Heart left ventricle (tissue), 16 donors: ENCODE measurements around the gene CCNT1. TPM values are rescaled to one million over a fixed set of nuclear protein-coding genes. Genes with fewer than 3 reads are reported as not detected.

ENCODE experiments used
- ATAC-seq, 4 donors: fragments of 200-7000 bp; cut with Tn5 transposase; one replicate each; pipeline ENCODE4 v1.9.1; 2020 to 2022; ENCODE audit warnings: moderate library complexity in 4 of 4, mild to moderate bottlenecking in 3 of 4, moderate number of reproducible peaks in 1 of 4
- DNase-seq, 5 donors: peaks; one replicate each; pipeline ENCODE4 v3.0.0-alpha.2; 2020
- H3K27ac ChIP-seq, 12 donors: fragments of 200-600 bp; sonication (generic) in 4 of 12; one replicate each; pipeline versions ENCODE4 v1.5.0 to v1.8.0; 2016 to 2022; ENCODE audit warnings: mild to moderate bottlenecking in 2 of 12
- H3K27me3 ChIP-seq, 9 donors: fragments of 200-600 bp; sonication (generic) in 2 of 9; one replicate each; pipeline versions ENCODE4 v1.5.1 to v1.8.0; 2016 to 2022; ENCODE audit warnings: mild to moderate bottlenecking in 3 of 9
- H3K36me3 ChIP-seq, 9 donors: fragments of 200-600 bp; sonication (generic) in 2 of 9; one replicate each; pipeline versions ENCODE4 v1.5.0 to v1.8.0; 2018 to 2022; ENCODE audit warnings: mild to moderate bottlenecking in 2 of 9
- H3K4me1 ChIP-seq, 12 donors: fragments of 200-600 bp; sonication (generic) in 4 of 12; one replicate each; pipeline versions ENCODE4 v1.5.0 to v1.8.0; 2016 to 2022; ENCODE audit warnings: mild to moderate bottlenecking in 3 of 12
- H3K4me3 ChIP-seq, 12 donors: fragments of 200-600 bp; sonication (generic) in 4 of 12; one replicate each; pipeline versions ENCODE4 v1.5.0 to v1.8.0; 2017 to 2022; ENCODE audit warnings: mild to moderate bottlenecking in 9 of 12, moderate library complexity in 4 of 12
- H3K9me3 ChIP-seq, 12 donors: fragments of 200-600 bp; sonication (generic) in 4 of 12; one replicate each; pipeline versions ENCODE4 v1.5.0 to v1.8.0; 2016 to 2022; ENCODE audit warnings: mild to moderate bottlenecking in 1 of 12
- CTCF ChIP-seq, 12 donors: fragments of 200-600 bp; sonication (generic) in 4 of 12; IDR thresholded peaks; one replicate each; pipeline versions ENCODE4 v1.5.0 to v1.8.0; 2018 to 2022; ENCODE audit warnings: antibody characterized with exemption in 12 of 12, mild to moderate bottlenecking in 5 of 12
- POLR2A ChIP-seq, 2 donors: fragments of 450-650 bp; IDR thresholded peaks; one replicate each; pipeline ENCODE4 v1.6.1; 2017; ENCODE audit warnings: antibody characterized with exemption in 2 of 2, mild to moderate bottlenecking in 2 of 2, moderate library complexity in 2 of 2
- WGBS, 4 donors: extraction: QIAGEN DNeasy Blood & Tissue Kit in 2 of 4; methylation state at CpG; one replicate each; pipeline versions ENCODE4 v1.1.5 to v1.1.7; 2013 to 2018; 5-methylcytosine and 5-hydroxymethylcytosine counted together
- intact Hi-C, 10 donors: fragments of 100-400 bp; cut with DNase I; formaldehyde crosslinking; loops; one replicate each; pipeline versions ENCODE4 v1.11.1 to v1.14.2; 2022
- polyA plus RNA-seq, 2 donors: library from polyadenylated mRNA; stranded (reverse); fragments of 200-250 nt; gene quantifications; one replicate each; pipeline ENCODE4 v1.2.3, GENCODE V29; 2013
- total RNA-seq, 9 donors: library from RNA; depleted of rRNA in 2 of 9; stranded (reverse); fragments of >200 nt in 2 of 9; fragmentation: NEBNext Ultra II Directional in 3 of 9; extraction: Animal tissue kit (Norgen Biotek cat#: 25700) in 3 of 9; gene quantifications; one replicate each; pipeline versions ENCODE4 v1.1.0 to v1.2.4, GENCODE V29; 2016 to 2023
- donor health status: ischemic (EF 13 %, LVEDD 7.1; RV severe dilation, severe dysfunction).
- donor health status: healthy with polysubstance abuse.
- donor health status: DM: no; HTN: yes; CAD: no.
- donor health status: DM: no; HTN: no; CAD: no.
- donor health status: ischemic (EF 25% LVEDD 6.9; RV normal size, moderate dysfunction).
- donor health status: ischemic (EF 25% LVEDD 5.7; RV mildly dilated, moderate dysfunction).
- donor health status: healthy.
- donor health status: DM: yes; HTN: yes; CAD: no.
- donor health status: ischemic (EF 35%, LVEDD 5.7; RV mildly dilated, moderate dysfunction).
- donor health status: nonischemic (EF 11% LVEDD 7.7; RV severe dilation, severe dysfunction).
- donor health status: DM: yes; HTN: yes; CAD: no.
- donor health status: PGD.
- donor health status: ischemic (EF 29% LVEDD 5.4; RV normal size, mild dysfunction).
- donor health status: nonischemic (EF 23%, LVEDD 6.1; RV moderate dilation, normal function).

Gene CCNT1
- total and polyA plus RNA-seq, 11 donors, result 2.4 to 29.7 (median 16.6) TPM

DNA sequence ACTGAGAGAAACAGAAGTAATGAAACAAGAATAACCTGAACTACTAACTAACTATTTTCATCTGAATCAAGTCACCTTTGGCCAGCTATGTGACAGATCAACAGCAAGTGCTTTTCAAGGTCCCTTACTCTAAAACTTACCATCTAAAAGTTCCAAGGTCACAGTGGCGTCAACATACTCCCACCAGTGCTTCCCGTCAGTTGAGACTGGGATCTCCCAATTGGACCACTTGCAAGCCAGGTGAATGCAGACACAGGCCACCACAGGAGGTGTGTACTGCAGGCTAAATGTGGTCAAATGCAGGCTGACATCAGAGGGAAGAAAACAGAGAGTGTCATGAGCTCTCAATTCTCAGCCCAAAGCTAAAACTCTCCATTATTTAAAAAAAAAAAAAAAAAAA, 20.6 kb downstream of the CCNT1 start:
- 95 to 98% (median 96%) methylated on average over 2 of the region's 2 CpGs for WGBS, 4 donors
- intact Hi-C loops, result no loop called here
- Histone ChIP-seq H3K9me3 (no peaks in the 10 kb centered on the region), H3K27ac (no peak overlapping the region), H3K4me3 (no peak overlapping the region), H3K4me1 (peaks cover 0 to 19% (median 12%) of the 10 kb centered on the region in 12 donors), H3K36me3 (peaks cover 0 to 99% (median 95%) of the 10 kb centered on the region in 9 donors), H3K27me3 (no peaks in the 10 kb centered on the region)
- DNase-seq (no peak), ATAC-seq (no peak)
- TF ChIP-seq CTCF (IDR thresholded peaks at IDR 0.05) (no peak), POLR2A (IDR thresholded peaks at IDR 0.05) (no peak)

DNA sequence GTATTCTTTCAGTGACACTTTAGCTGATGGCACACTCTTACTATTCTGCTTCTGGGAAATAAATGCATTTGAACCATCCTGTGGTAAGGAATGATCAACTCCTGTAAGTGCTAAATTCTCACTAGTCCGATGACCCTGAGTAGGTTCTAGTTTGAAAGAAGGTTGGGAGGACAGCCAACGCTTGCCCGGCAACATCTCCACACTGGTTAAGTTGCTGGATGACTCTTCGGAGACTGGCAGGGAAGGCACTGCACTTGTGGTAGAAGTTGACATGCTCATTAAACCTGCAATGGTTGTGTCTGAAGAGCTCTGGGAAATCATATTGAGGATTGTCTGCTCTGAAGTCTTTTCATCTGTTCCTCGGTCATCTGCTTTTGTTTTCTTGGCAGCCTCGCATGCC, 22.5 kb downstream of the CCNT1 start:
- ATAC-seq, result no peak
- no peak for DNase-seq
- TF ChIP-seq POLR2A (IDR thresholded peaks at IDR 0.05), result no peak

GRCh38 chr12:48693572-48693971, 22.9 kb downstream of the CCNT1 start:
- Histone ChIP-seq H3K36me3 (peaks cover 0 to 99% (median 80%) of the 10 kb centered on the region in 9 donors), H3K4me1 (peaks cover 0 to 29% (median 14%) of the 10 kb centered on the region in 12 donors), H3K27me3 (no peaks in the 10 kb centered on the region), H3K9me3 (no peaks in the 10 kb centered on the region), H3K27ac (no peak overlapping the region), H3K4me3 (no peak overlapping the region)
- TF ChIP-seq POLR2A (IDR thresholded peaks at IDR 0.05) (no peak), CTCF (IDR thresholded peaks at IDR 0.05) (no peak)
- no peak for DNase-seq
- no peak for ATAC-seq
- 84 to 92% (median 88%) methylated on average over 6 of the region's 6 CpGs for WGBS, 4 donors
- intact Hi-C loops, result no loop called here

More for the DNA sequence above, 22.5 kb downstream of the CCNT1 start:
- Histone ChIP-seq H3K36me3 (peaks cover 0 to 99% (median 80%) of the 10 kb centered on the region in 9 donors), H3K27me3 (no peaks in the 10 kb centered on the region), H3K9me3 (no peaks in the 10 kb centered on the region), H3K4me1 (peaks cover 0 to 29% (median 14%) of the 10 kb centered on the region in 12 donors), H3K27ac (no peak overlapping the region), H3K4me3 (no peak overlapping the region)
- intact Hi-C loops, result no loop called here
- WGBS, 4 donors, result 83 to 92% (median 89%) methylated on average over 6 of the region's 6 CpGs

GRCh38 chr12:48691826-48692487, 24.6 kb downstream of the CCNT1 start:
- no peaks in the 10 kb centered on the region for H3K27me3 ChIP-seq
- DNase-seq (no peak), ATAC-seq (peak in 1 of 4 donors; percentile 47)
- 43 to 54% (median 49%) methylated on average over 2 of the region's 2 CpGs for WGBS, 4 donors
- peaks cover 0 to 95% (median 75%) of the 10 kb centered on the region in 9 donors for H3K36me3 ChIP-seq
- TF ChIP-seq CTCF (IDR thresholded peaks at IDR 0.05), result no peak
- TF ChIP-seq POLR2A (IDR thresholded peaks at IDR 0.05), result no peak
- H3K4me1 ChIP-seq, result peaks cover 0 to 29% (median 14%) of the 10 kb centered on the region in 12 donors
- peak overlapping the region in 8 of 12 donors; percentile 7 to 46 (median 30) for H3K27ac ChIP-seq
- no peak overlapping the region for H3K4me3 ChIP-seq
- intact Hi-C loops, result no loop called here
- no peaks in the 10 kb centered on the region for H3K9me3 ChIP-seq
